HG02571 (cell line): ENCODE results near the gene CAP2.
"Not testable (repeated sequence)": the region's sequence is repeated elsewhere in the genome, so short reads cannot be mapped to it uniquely, and the experiment has no call there.

ENCODE experiments used
- ATAC-seq: cut with Tn5 transposase; IDR thresholded peaks from one replicate; pipeline ENCODE4 v1.9.1; 2021; ENCODE audit warnings: mild to moderate bottlenecking, moderate library complexity; ENCODE audit not compliant: unreplicated experiment

The CAP2 gene

GRCh38 chr6:17432356-17432755, 39.0 kb downstream of the CAP2 start:
- no peak for ATAC-seq

GRCh38 chr6:17439243-17439993, 46.0 kb downstream of the CAP2 start:
- ATAC-seq = no peak

GRCh38 chr6:17440811-17441210, 47.4 kb downstream of the CAP2 start:
- ATAC-seq = not testable (repeated sequence)

- no peak for ATAC-seq
These were observed 48.8 kb downstream of the CAP2 start for GRCh38 chr6:17442196-17442595.

- ATAC-seq = no peak
These were observed 53.3 kb downstream of the CAP2 start for GRCh38 chr6:17446713-17447112.

GRCh38 chr6:17448165-17448564, 54.8 kb downstream of the CAP2 start:
- ATAC-seq = no peak

GRCh38 chr6:17450397-17450796, 57.0 kb downstream of the CAP2 start:
- ATAC-seq = no peak

- no peak for ATAC-seq
These were observed 57.4 kb downstream of the CAP2 start for GRCh38 chr6:17450832-17451231.

GRCh38 chr6:17452096-17452495, 58.7 kb downstream of the CAP2 start:
- no peak for ATAC-seq

- ATAC-seq = no peak
These were observed 61.1 kb downstream of the CAP2 start for GRCh38 chr6:17454316-17455005.

GRCh38 chr6:17455919-17456318, 62.5 kb downstream of the CAP2 start:
- no peak for ATAC-seq

GRCh38 chr6:17456711-17457110, 63.3 kb downstream of the CAP2 start:
- ATAC-seq = no peak

- no peak for ATAC-seq
These were observed 64.0 kb downstream of the CAP2 start for GRCh38 chr6:17457405-17457804.

GRCh38 chr6:17457956-17458355, 64.6 kb downstream of the CAP2 start:
- no peak for ATAC-seq

GRCh38 chr6:17458966-17459365, 65.6 kb downstream of the CAP2 start:
- ATAC-seq = no peak

GRCh38 chr6:17460862-17461261, 67.5 kb downstream of the CAP2 start:
- ATAC-seq = no peak

- no peak for ATAC-seq
These were observed 72.8 kb downstream of the CAP2 start for GRCh38 chr6:17466147-17466546.

GRCh38 chr6:17466707-17467106, 73.3 kb downstream of the CAP2 start:
- no peak for ATAC-seq

GRCh38 chr6:17469006-17469832, 75.8 kb downstream of the CAP2 start:
- no peak for ATAC-seq

GRCh38 chr6:17470202-17470937, 77.0 kb downstream of the CAP2 start:
- ATAC-seq = no peak

- ATAC-seq = no peak
These were observed 77.5 kb downstream of the CAP2 start for GRCh38 chr6:17470938-17471327.
